LHCN-M2 (cell line): ENCODE data around the gene PRSS8. TPM values are rescaled to one million over a fixed set of nuclear protein-coding genes. Genes with fewer than 3 reads are reported as not detected.
A peak's percentile ranks its signal among the peaks of the same experiment; 100 is the strongest.

Source experiments
- DNase-seq: peaks from one replicate; pipeline ENCODE4 v3.0.0-alpha.2; 2012; ENCODE audit warnings: low read depth
- total RNA-seq: library from RNA; depleted of rRNA; stranded (reverse); fragments of >200 nt; gene quantifications from 2 replicates; pipeline ENCODE4 v1.2.3, GENCODE V29; 2014

The PRSS8 gene
- total RNA-seq, 1 experiment from 2014 or later, result not detected

GRCh38 chr16:31129568-31130335 lies 5.8 kb downstream of the PRSS8 start:
- no peak for DNase-seq

- no peak for DNase-seq
Observed at GRCh38 chr16:31128711-31129567, 6.6 kb downstream of the PRSS8 start.

GRCh38 chr16:31127182-31127581 lies 8.3 kb downstream of the PRSS8 start:
- no peak for DNase-seq

- DNase-seq, result no peak
Observed at GRCh38 chr16:31125844-31126243, 9.7 kb downstream of the PRSS8 start.

- no peak for DNase-seq
Observed at GRCh38 chr16:31120129-31120528, 15.4 kb downstream of the PRSS8 start.

- peak; percentile 69 for DNase-seq
Observed at GRCh38 chr16:31118223-31119155, 17.0 kb downstream of the PRSS8 start.

GRCh38 chr16:31117384-31118222 lies 17.9 kb downstream of the PRSS8 start, which contains the start of gene KAT8:
KAT8 (plus strand) TSS chr16:31117664; CDS start chr16:31117682, 18 bp downstream.
- peak; percentile 98 for DNase-seq

- no peak for DNase-seq
Observed at GRCh38 chr16:31114468-31114867, 21.1 kb downstream of the PRSS8 start.

- no peak for DNase-seq
Observed at GRCh38 chr16:31113121-31114120, 22.1 kb downstream of the PRSS8 start.

GRCh38 chr16:31112711-31113110 lies 22.8 kb downstream of the PRSS8 start:
- no peak for DNase-seq

- DNase-seq, result no peak
Observed at GRCh38 chr16:31111881-31112466, 23.6 kb downstream of the PRSS8 start.

- DNase-seq, result peak; percentile 95
Observed at GRCh38 chr16:31110106-31111034, 25.2 kb downstream of the PRSS8 start.

GRCh38 chr16:31109622-31110021 lies 25.9 kb downstream of the PRSS8 start:
- no peak for DNase-seq

- no peak for DNase-seq
Observed at GRCh38 chr16:31108794-31109558, 26.6 kb downstream of the PRSS8 start.

- DNase-seq, result peak; percentile 83
Observed at GRCh38 chr16:31108035-31108793, 27.3 kb downstream of the PRSS8 start, which contains the start of gene BCKDK. BCKDK (plus strand) TSS chr16:31108386; CDS start chr16:31109224, 838 bp downstream.

GRCh38 chr16:31107465-31107867 lies 28.1 kb downstream of the PRSS8 start:
- no peak for DNase-seq
